A673 (cell line): ENCODE data around the gene APOBEC3F. TPM values are rescaled to one million over a fixed set of nuclear protein-coding genes. Genes with fewer than 3 reads are reported as not detected.
"Not testable (repeated sequence)": the region's sequence is repeated elsewhere in the genome, so short reads cannot be mapped to it uniquely, and the experiment has no call there.

Experiments used
- BruUV-seq: library from RNA; stranded (reverse); fragments of 400-500 nt; replicated peaks from 2 replicates; lab custom pipeline; 2021; lab: Mats Ljungman, UMichigan
- CTCF ChIA-PET: fragments of 300-600 bp; sonication (Branson Sonifier 250); formaldehyde crosslinking; loops from one replicate; lab custom pipeline; 2022; ENCODE audit warnings: antibody characterized with exemption; lab: Charles Lee
- POLR2A ChIA-PET: fragments of 300-600 bp; sonication (Branson Sonifier 250); formaldehyde crosslinking; loops from one replicate; lab custom pipeline; 2022; ENCODE audit warnings: antibody characterized with exemption; ENCODE audit not compliant: low non-redundant PET; lab: Charles Lee
- DNase-seq: peaks from one replicate; pipeline ENCODE4 v3.0.0-alpha.2; 2015; ENCODE audit warnings: low spot score
- H3K27ac ChIP-seq: fragments of 200-600 bp; sonication (generic); 2 replicates; pipeline ENCODE4 v1.5.1; 2016; ENCODE audit warnings: mixed run types, low read depth, mild to moderate bottlenecking, mixed read lengths, antibody characterized with exemption, low read length; ENCODE audit not compliant: poor library complexity, severe bottlenecking
- H3K27me3 ChIP-seq: fragments of 200-600 bp; sonication (generic); replicated peaks from 2 replicates; pipeline ENCODE4 v1.6.1; 2017; ENCODE audit warnings: mixed run types, low read depth, mild to moderate bottlenecking, mixed read lengths, antibody characterized with exemption, low read length; ENCODE audit not compliant: insufficient read depth, poor library complexity
- H3K36me3 ChIP-seq: fragments of 200-600 bp; sonication (generic); 2 replicates; pipeline ENCODE4 v1.6.1; 2016; ENCODE audit warnings: mixed run types, mild to moderate bottlenecking, mixed read lengths, antibody characterized with exemption, low read length; ENCODE audit not compliant: insufficient read depth, poor library complexity, severe bottlenecking
- H3K4me1 ChIP-seq: fragments of 200-600 bp; sonication (generic); 2 replicates; pipeline ENCODE4 v1.6.1; 2017; ENCODE audit warnings: mixed run types, mild to moderate bottlenecking, mixed read lengths, antibody characterized with exemption, low read length; ENCODE audit not compliant: insufficient read depth, poor library complexity, severe bottlenecking
- H3K4me3 ChIP-seq: fragments of 200-600 bp; sonication (generic); 2 replicates; pipeline ENCODE4 v1.5.1; 2016; ENCODE audit warnings: low read depth, mixed run types, mild to moderate bottlenecking, mixed read lengths, low read length; ENCODE audit not compliant: poor library complexity, severe bottlenecking
- H3K9me3 ChIP-seq: fragments of 200-600 bp; sonication (generic); 2 replicates; pipeline ENCODE4 v1.6.1; 2016; ENCODE audit warnings: mixed run types, low read depth, mild to moderate bottlenecking, mixed read lengths, antibody characterized with exemption, low read length; ENCODE audit not compliant: poor library complexity, severe bottlenecking
- EZH2 ChIP-seq: fragments of 200-600 bp; sonication (generic); IDR thresholded peaks from 2 replicates; pipeline ENCODE4 v1.6.1; 2017; ENCODE audit warnings: borderline replicate concordance, low read depth, mild to moderate bottlenecking, mixed read lengths, antibody characterized with exemption, low read length; ENCODE audit not compliant: poor library complexity, severe bottlenecking
- intact Hi-C: fragments of 100-400 bp; cut with micrococcal nuclease; formaldehyde crosslinking; loops from one replicate; pipeline ENCODE4 v1.10.0; 2022; ENCODE audit not compliant: unreplicated experiment
- total RNA-seq: library from RNA; stranded (reverse); gene quantifications from 2 replicates; pipeline ENCODE4 v1.2.3, GENCODE V29; 2021
- TF ChIP-seq, protein P1 (sequence below): fragments of 300-800, 200-600 bp; sonication (generic); conservative IDR thresholded peaks from 2 replicates; pipeline ENCODE4 v1.5.1; 2017; ENCODE audit warnings: low read depth, mild to moderate bottlenecking, antibody characterized with exemption, low read length, moderate library complexity, mixed read lengths

Gene APOBEC3F
- total RNA-seq, 1 experiment from 2014 or later = 4.5 TPM

DNA sequence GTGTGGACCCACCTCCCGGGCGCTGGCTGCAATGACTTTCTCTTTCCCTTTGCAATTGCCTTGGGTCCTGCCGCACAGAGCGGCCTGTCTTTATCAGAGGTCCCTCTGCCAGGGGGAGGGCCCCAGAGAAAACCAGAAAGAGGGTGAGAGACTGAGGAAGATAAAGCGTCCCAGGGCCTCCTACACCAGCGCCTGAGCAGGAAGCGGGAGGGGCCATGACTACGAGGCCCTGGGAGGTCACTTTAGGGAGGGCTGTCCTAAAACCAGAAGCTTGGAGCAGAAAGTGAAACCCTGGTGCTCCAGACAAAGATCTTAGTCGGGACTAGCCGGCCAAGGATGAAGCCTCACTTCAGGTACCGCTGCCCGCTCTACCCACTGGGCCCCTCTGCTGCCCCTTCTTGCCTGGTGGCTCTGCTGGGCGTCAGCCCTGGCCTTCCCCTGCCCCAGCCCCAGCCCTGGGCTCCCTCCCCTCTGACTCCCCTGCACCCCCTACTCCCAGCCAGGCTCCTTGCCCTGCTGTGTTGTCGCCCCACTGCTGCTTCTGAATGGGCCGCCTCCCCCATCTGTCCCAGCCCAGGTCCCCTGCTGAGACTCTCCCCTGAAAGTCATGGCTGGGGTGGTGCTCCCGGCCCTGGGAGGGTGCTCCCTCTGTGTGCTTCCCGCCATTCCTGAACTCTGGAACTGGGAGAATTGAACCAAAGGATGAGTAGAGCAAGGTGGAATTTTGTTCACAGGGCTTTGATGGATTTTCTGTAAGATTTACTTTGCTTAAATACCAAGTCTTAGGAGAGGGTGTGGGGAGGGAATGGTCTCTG, 36.6 kb downstream of the APOBEC3F start, which contains the start of gene APOBEC3G:
TSS of gene APOBEC3G (plus strand) at position 250 of the 815 bp plus-strand sequence. CDS start at position 337, 87 bp downstream.
- H3K27ac ChIP-seq, H3K36me3 ChIP-seq, H3K27me3 ChIP-seq, BruUV-seq, CTCF ChIA-PET, intact Hi-C loops, H3K4me1 ChIP-seq, H3K9me3 ChIP-seq, POLR2A ChIA-PET: not testable (repeated sequence)
- peak; percentile 31 for DNase-seq
- peak within 1 kb of the TSS; percentile 37 for H3K4me3 ChIP-seq

DNA sequence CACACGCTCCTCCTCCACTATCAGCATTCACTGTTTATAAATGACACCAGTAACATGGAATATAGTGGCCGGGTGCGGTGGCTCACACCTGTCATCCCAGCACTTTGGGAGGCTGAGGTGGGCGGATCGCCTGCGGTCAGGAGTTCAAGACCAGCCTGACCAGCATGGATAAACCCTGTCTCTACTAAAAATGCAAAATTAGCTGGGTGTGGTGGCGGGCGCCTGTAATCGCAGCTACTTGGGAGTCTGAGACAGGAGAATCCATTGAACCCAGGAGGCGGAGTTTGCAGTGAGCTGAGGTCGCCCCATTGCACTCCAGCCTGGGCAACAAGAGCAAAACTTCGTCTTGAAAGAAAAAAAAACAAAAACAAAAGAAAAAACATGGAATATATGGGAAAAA, 37.2 kb downstream of the APOBEC3F start:
- DNase-seq, H3K9me3 ChIP-seq, BruUV-seq, POLR2A ChIA-PET, H3K36me3 ChIP-seq, H3K27ac ChIP-seq, intact Hi-C loops, H3K4me1 ChIP-seq, H3K4me3 ChIP-seq, H3K27me3 ChIP-seq: not testable (repeated sequence)
- CTCF ChIA-PET = interaction anchor here (0.7 kb wide), 2 partner anchors 48 to 369 kb away, joined by 5 to 7 read pairs; no protein-coding TSS in a partner anchor

DNA sequence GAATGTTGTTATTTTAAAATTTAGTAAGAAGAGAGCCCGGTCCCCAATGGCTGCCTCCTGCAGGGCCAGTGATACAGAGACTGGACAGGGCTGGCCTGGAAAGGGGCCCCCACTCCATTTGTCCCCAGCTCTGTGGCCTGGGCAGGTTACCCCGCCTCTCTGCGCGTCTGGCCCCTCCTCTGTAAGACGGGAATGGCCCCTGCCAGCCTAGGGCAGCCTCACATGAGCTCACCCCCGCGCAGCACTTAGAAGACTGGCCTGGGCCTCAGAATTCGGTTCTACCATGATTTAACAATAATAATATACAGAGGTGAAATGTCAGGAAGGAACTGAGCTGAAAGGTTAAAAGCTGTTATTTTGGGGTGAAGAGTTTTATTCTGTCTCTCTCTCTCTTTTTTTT, 37.7 kb downstream of the APOBEC3F start:
- intact Hi-C loops = no loop called here
- Histone ChIP-seq H3K36me3 (no peaks in the 10 kb centered on the region), H3K4me1 (peaks cover 8% of the 10 kb centered on the region), H3K9me3 (no peaks in the 10 kb centered on the region), H3K27ac (no peak overlapping the region), H3K27me3 (no peaks in the 10 kb centered on the region), H3K4me3 (no peak overlapping the region)
- BruUV-seq = no TSS peak
- ChIA-PET POLR2A (no interaction called here), CTCF (interaction anchor here (0.7 kb wide), 2 partner anchors 48 to 369 kb away, joined by 5 to 7 read pairs; no protein-coding TSS in a partner anchor)
- DNase-seq = no peak
- TF ChIP-seq EZH2 = no peak
- TF ChIP-seq, protein P1, sequence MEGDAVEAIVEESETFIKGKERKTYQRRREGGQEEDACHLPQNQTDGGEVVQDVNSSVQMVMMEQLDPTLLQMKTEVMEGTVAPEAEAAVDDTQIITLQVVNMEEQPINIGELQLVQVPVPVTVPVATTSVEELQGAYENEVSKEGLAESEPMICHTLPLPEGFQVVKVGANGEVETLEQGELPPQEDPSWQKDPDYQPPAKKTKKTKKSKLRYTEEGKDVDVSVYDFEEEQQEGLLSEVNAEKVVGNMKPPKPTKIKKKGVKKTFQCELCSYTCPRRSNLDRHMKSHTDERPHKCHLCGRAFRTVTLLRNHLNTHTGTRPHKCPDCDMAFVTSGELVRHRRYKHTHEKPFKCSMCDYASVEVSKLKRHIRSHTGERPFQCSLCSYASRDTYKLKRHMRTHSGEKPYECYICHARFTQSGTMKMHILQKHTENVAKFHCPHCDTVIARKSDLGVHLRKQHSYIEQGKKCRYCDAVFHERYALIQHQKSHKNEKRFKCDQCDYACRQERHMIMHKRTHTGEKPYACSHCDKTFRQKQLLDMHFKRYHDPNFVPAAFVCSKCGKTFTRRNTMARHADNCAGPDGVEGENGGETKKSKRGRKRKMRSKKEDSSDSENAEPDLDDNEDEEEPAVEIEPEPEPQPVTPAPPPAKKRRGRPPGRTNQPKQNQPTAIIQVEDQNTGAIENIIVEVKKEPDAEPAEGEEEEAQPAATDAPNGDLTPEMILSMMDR = no peak

DNA sequence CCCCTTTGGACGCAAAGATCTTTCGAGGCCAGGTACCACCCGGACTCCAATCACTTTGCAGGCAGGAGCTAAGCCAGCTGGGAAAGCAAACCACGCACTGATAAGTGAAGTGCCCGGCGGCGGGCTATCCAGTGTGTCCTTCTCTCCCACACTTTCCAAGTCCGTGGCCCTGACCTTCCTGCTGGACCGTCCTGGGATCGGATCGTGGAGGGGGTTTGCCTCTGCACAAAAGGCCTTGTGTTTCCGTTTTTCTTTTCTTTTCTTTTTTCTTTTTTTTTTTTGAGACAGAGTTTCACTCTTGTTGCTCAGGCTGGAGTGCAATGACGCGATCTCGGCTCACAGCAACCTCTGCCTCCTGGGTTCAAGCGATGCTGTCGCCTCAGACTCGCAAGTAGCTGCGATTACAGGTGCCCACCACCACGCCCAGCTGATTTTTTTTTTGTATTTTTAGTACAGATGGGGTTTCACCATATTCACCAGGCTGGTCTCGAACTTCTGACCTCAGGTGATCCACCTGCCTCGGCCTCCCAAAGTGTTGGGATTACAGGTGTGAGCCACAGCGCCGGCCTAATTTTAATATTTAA, 38.5 kb downstream of the APOBEC3F start:
- H3K36me3 ChIP-seq, BruUV-seq, intact Hi-C loops, H3K27ac ChIP-seq, H3K4me3 ChIP-seq, H3K27me3 ChIP-seq, POLR2A ChIA-PET, H3K9me3 ChIP-seq, H3K4me1 ChIP-seq, DNase-seq: not testable (repeated sequence)
- CTCF ChIA-PET = interaction anchor here (0.6 kb wide), 1 partner anchor 136 kb away, joined by 4 read pairs; no protein-coding TSS in a partner anchor
